Loucy (cell line): ENCODE data around the gene REPS2.

Source experiments
- CTCF ChIP-seq: fragments of 200-600 bp; sonication (generic); conservative IDR thresholded peaks from 2 replicates; pipeline ENCODE4 v1.5.1; 2014; ENCODE audit warnings: mild to moderate bottlenecking, antibody characterized with exemption, low read length
- EZH2phosphoT487 ChIP-seq: fragments of 200-600 bp; IDR thresholded peaks from 2 replicates; pipeline ENCODE4 v1.6.1; 2018; ENCODE audit warnings: antibody characterized with exemption, mild to moderate bottlenecking, moderate library complexity, borderline replicate concordance

GRCh38 chrX:17030580-17031270 is 84.3 kb downstream of the REPS2 start:
- TF ChIP-seq CTCF (no peak), EZH2phosphoT487 (no peak)
